ENCODE results near the gene CADPS2.

GRCh38 chr7:122632238-122632637 lies 254.0 kb downstream of the CADPS2 start:
- TF ChIP-seq CTCF (IDR thresholded peaks at IDR 0.05; ENCODE audit: insufficient read depth, low read length, poor library complexity, severe bottlenecking) (no peak), EZH2phosphoT487 (conservative IDR thresholded peaks at IDR 0.05; ENCODE audit: low read length) (no peak)
